GM12873 (cell line): ENCODE measurements around the gene SNED1.

Source experiments
- TF ChIP-seq, protein P1 (sequence below): IDR thresholded peaks from 2 replicates; pipeline ENCODE4 v1.5.1; 2012; ENCODE audit warnings: low read depth, mild to moderate bottlenecking, moderate library complexity, low read length, control low read depth; ENCODE audit not compliant: insufficient read depth; ENCODE audit errors: missing control alignments

The SNED1 gene

GRCh38 chr2:241067501-241068135, 69.2 kb downstream of the SNED1 start:
- TF ChIP-seq, protein P1, sequence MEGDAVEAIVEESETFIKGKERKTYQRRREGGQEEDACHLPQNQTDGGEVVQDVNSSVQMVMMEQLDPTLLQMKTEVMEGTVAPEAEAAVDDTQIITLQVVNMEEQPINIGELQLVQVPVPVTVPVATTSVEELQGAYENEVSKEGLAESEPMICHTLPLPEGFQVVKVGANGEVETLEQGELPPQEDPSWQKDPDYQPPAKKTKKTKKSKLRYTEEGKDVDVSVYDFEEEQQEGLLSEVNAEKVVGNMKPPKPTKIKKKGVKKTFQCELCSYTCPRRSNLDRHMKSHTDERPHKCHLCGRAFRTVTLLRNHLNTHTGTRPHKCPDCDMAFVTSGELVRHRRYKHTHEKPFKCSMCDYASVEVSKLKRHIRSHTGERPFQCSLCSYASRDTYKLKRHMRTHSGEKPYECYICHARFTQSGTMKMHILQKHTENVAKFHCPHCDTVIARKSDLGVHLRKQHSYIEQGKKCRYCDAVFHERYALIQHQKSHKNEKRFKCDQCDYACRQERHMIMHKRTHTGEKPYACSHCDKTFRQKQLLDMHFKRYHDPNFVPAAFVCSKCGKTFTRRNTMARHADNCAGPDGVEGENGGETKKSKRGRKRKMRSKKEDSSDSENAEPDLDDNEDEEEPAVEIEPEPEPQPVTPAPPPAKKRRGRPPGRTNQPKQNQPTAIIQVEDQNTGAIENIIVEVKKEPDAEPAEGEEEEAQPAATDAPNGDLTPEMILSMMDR: no peak

- TF ChIP-seq, protein P1: no peak
Measured at GRCh38 chr2:241068136-241068941, 69.9 kb downstream of the SNED1 start.

GRCh38 chr2:241068942-241069810, 70.8 kb downstream of the SNED1 start:
- TF ChIP-seq, protein P1: no peak

DNA sequence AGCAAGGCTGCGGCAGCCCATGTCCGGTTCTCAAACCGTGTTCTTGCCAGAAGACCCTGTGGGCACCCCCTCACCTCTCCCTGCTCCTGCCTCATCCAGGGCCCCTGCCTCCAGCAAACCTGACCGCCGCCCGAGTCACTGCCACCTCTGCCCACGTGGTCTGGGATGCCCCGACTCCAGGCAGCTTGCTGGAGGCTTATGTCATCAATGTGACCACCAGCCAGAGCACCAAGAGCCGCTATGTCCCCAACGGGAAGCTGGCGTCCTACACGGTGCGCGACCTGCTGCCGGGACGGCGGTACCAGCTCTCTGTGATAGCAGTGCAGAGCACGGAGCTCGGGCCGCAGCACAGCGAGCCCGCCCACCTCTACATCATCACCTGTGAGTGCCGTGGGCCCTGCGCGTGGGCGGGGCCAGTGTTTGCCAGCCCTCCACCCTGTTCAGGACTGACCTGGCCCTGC, 71.4 kb downstream of the SNED1 start:
- TF ChIP-seq, protein P1: no peak

DNA sequence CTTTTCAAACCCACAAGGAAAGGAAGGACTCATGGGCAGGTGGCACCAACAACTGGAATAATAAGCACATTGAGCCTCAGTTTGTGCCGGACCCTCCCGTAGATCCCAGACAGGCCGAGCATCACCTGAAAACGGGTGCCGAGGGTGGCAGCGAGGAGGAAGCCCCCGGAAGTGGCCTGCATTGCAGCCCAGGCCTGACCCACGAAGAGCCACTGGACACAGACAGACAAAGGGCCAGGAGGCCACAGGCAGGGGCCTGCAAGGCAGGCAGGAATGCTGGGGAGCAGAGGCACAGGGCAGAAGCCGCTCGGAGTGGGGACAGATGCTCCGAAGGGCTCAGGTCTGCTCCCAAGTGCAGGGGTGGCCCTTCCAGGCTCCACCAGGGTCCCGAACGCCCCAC, 71.9 kb downstream of the SNED1 start:
- TF ChIP-seq, protein P1: no peak

DNA sequence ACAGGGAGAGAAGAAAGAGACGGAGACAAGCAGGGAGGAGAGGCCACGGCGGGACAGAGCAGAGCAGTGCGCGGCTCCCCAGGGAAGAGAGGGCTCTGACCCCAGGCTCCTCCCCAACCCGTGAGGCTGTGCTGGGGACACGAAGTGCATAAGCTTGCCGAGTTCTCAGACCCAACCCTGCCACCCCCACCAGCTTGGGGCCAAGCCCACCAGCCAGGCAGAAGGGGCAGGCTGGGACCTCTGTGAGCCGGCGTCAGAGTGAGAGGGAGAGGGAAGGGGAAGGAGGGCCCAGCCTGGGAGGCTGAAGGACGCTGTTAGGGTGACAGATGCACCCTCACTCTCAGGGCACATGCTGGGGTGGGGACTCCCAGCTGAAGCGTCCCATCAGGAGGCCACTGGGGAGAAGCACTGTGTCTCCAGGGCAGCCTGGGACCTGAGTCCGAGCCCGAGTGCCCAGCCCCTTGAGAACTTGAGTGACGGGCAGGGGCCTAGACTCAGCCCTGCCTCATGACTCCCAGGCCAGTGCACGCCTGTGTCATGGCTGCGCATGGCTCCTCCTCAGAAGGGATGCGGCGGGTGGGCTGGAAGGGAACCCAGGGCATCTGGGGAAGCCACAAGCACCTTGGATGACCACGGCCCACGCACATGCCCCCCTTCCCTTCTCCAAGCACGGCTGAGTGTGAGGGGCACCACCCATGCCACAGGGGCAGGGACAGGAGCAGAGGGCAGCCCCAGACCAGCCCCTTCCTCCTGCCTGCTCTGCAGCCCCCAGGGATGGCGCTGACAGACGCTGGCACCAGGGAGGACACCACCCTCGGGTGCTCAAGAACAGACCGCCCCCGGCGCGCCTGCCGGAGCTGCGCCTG, 72.6 kb downstream of the SNED1 start:
- TF ChIP-seq, protein P1: no peak
